ENCODE measurements around the gene SMAGP.

- no peak for TF ChIP-seq YY1 (IDR thresholded peaks at IDR 0.05; ENCODE audit: insufficient read depth, insufficient read length)
- TF ChIP-seq SUZ12 (IDR thresholded peaks at IDR 0.05; ENCODE audit: extremely low read depth, insufficient read depth, insufficient read length), result no peak
Observed at GRCh38 chr12:51307655-51308593, 37.7 kb upstream of the SMAGP start.

Measured in NT2/D1 (cell line).